GM21423 (cell line): ENCODE data around the gene SAMD10.
A peak's percentile ranks its signal among the peaks of the same experiment; 100 is the strongest.
"Not testable (repeated sequence)": the region's sequence is repeated elsewhere in the genome, so short reads cannot be mapped to it uniquely, and the experiment has no call there.

Source experiments
- ATAC-seq: cut with Tn5 transposase; IDR thresholded peaks from one replicate; pipeline ENCODE4 v1.9.1; 2021; ENCODE audit warnings: mild to moderate bottlenecking, moderate library complexity; ENCODE audit not compliant: unreplicated experiment

Gene SAMD10

GRCh38 chr20:64003960-64004725 is 24.7 kb upstream of the SAMD10 start:
- no peak for ATAC-seq

GRCh38 chr20:64001607-64002011 is 22.2 kb upstream of the SAMD10 start:
- ATAC-seq = no peak

- ATAC-seq = no peak
Observed at GRCh38 chr20:64000906-64001305, 21.5 kb upstream of the SAMD10 start.

GRCh38 chr20:63982937-63983336 is 3.5 kb upstream of the SAMD10 start:
- ATAC-seq = no peak

- ATAC-seq = peak; percentile 65
Observed at GRCh38 chr20:63980806-63981728, 1.6 kb upstream of the SAMD10 start, which contains the start of gene PRPF6. Gene PRPF6, plus strand, starts transcription at chr20:63981132. Its CDS starts 114 bp downstream, at chr20:63981246.

- no peak for ATAC-seq
Observed at GRCh38 chr20:63980317-63980805, 919 bp upstream of the SAMD10 start.

GRCh38 chr20:63979229-63979556 is 249 bp downstream of the SAMD10 start:
- no peak for ATAC-seq

GRCh38 chr20:63978319-63979228 is 868 bp downstream of the SAMD10 start:
- ATAC-seq = no peak

GRCh38 chr20:63977739-63978276 is 1.6 kb downstream of the SAMD10 start:
- ATAC-seq = no peak

- no peak for ATAC-seq
Observed at GRCh38 chr20:63976980-63977738, 2.3 kb downstream of the SAMD10 start.

GRCh38 chr20:63976511-63976910 is 2.9 kb downstream of the SAMD10 start:
- ATAC-seq = not testable (repeated sequence)

- no peak for ATAC-seq
Observed at GRCh38 chr20:63974402-63975200, 4.8 kb downstream of the SAMD10 start.

GRCh38 chr20:63973636-63974401 is 5.6 kb downstream of the SAMD10 start:
- peak; percentile 35 for ATAC-seq

- ATAC-seq = no peak
Observed at GRCh38 chr20:63973160-63973479, 6.3 kb downstream of the SAMD10 start.

GRCh38 chr20:63972312-63973159 is 6.9 kb downstream of the SAMD10 start:
- no peak for ATAC-seq

- ATAC-seq = not testable (repeated sequence)
Observed at GRCh38 chr20:63971960-63972311, 7.5 kb downstream of the SAMD10 start.

GRCh38 chr20:63970714-63971431 is 8.6 kb downstream of the SAMD10 start:
- ATAC-seq = no peak
